ENCODE measurements around the gene BAG1.

Gene BAG1

DNA sequence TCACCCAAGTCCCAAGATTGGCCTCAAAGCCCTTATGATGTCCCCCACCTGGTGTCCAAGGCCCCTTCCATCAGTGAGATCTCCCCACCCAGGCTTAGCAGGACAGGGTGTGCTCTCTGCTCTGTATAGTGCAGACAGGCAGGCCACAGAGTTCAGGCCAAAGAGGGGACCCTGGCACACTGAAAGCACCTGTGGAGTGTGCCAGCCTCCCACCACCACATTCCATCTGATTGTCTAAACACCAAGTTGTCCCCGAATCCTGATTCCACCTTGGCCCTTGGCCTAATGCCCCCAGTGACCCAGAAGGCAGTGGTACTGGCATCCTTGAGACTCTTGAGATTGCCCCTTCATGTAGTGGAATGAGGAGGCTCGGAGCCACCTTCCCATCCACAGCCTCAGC is 19.2 kb downstream of the BAG1 start:
- in situ Hi-C loops (cut with HindIII; ENCODE audit: low sequenced_read_pairs) = no loop called here

DNA sequence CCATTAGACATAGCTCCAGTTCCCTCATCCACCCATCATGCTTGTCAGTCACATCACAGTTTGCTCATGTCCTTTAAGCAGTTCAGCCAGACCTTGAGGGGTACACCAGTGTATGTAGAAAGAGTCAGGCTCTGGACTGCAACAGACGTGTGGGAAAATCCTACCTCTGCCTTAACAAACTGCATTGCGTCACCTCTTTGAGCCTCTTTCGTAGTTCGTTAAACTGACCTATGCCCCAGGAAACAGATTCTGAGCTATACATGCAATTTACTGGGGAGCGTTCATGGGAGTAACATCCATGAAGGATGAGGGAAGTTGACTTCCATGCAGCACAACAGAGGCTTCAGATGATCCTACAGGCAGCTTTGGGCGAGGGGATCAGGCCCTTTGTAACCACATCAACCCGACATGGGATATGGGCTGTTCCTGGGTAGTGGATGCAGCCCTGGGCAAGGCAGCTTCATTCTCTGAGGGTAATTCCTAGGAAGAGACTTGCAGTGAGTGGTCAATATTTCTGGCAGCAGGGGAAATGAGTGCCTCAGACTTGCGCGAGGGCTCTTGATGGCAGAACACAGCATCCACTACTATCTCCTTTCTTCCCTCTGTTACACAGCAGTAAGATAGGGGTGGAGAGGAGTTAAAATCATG is 20.2 kb downstream of the BAG1 start:
- in situ Hi-C loops (cut with HindIII; ENCODE audit: low sequenced_read_pairs) = no loop called here

DNA sequence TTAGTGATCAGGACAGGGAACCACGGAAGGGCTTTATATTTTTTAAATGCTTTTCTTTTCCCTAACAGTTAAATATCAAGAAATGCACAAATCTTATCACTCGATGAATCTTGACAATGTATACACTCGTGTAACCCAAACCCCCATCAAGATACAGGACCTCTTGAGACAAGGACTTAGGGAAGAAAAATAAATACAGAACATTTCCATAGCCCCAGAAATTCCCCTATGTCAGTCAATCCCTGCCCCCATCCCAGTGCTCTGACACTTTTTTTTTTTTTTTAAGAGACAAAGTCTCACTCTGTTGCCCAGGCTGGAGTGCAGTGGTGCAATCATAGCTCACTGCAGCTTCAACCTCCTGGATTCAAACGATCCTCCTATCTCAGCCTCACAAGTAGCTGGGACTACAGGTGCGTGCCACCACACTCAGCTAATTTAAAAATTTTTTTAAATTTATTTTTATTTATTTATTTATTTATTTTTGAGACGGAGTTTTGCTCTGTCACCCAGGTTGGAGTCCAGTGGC is 21.8 kb downstream of the BAG1 start:
- in situ Hi-C loops (cut with HindIII; ENCODE audit: low sequenced_read_pairs) = no loop called here

DNA sequence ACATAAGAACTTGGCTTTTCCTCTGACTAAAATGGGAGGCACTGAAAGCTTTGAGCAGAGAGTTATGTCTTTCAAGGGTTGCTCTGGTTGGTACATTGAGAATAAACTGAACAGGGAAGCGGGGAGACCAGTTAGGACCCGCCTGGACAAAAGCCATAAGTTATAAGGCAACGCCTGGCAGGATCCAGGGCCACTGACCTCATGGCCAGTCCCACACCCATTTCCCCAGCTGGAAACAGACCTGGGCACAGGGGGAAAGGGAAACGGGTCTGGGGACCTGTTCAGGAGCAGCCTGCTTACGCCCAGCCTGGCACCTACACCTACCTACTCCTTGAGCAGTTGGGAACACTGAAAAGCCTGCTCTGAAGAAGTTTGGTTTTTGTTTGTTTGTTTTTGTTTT is 23.2 kb downstream of the BAG1 start:
- in situ Hi-C loops (cut with HindIII; ENCODE audit: low sequenced_read_pairs) = no loop called here

DNA sequence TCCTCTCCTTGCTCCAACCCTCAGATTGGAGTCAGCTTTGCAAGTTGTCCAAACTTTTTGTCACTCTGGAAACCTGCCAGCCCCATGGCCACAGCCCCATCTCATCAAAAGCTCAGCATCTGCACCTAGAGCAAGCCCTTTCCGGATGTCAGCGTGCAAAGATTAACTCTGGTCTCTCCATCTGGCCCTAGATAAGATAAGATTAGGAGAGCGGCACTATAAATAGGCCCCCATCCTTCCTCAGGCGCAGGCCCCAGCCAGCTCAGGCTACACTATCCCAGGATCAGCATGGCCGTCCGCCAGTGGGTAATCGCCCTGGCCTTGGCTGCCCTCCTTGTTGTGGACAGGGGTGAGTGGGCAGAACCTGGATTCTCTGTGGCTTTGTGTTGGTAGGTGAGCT is 24.6 kb downstream of the BAG1 start, which contains the start of gene SPINK4:
Gene SPINK4 (plus strand): TSS at position 247 of the 400 bp plus-strand sequence. CDS start 42 bp downstream, at position 289.
- in situ Hi-C loops (cut with HindIII; ENCODE audit: low sequenced_read_pairs) = no loop called here

DNA sequence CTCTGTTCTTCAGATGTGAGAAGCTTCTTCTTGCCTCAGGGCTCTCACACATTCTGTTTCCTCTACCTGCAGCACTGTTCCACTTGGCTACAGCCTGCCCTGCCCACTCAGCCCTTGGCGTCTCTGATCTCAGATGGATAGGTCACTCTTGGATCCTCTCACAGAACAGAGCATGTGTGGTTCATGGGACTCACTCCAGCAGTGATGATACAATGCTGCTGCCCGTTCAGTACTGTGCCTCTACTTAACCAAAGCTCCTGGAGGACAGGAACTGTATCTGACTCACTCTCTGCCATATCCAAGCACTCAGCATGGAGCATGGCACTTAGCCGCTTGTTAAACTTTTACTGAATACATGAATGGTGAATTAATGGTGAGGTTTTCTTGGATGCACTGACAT is 27.9 kb downstream of the BAG1 start:
- in situ Hi-C loops (cut with HindIII; ENCODE audit: low sequenced_read_pairs) = no loop called here

DNA sequence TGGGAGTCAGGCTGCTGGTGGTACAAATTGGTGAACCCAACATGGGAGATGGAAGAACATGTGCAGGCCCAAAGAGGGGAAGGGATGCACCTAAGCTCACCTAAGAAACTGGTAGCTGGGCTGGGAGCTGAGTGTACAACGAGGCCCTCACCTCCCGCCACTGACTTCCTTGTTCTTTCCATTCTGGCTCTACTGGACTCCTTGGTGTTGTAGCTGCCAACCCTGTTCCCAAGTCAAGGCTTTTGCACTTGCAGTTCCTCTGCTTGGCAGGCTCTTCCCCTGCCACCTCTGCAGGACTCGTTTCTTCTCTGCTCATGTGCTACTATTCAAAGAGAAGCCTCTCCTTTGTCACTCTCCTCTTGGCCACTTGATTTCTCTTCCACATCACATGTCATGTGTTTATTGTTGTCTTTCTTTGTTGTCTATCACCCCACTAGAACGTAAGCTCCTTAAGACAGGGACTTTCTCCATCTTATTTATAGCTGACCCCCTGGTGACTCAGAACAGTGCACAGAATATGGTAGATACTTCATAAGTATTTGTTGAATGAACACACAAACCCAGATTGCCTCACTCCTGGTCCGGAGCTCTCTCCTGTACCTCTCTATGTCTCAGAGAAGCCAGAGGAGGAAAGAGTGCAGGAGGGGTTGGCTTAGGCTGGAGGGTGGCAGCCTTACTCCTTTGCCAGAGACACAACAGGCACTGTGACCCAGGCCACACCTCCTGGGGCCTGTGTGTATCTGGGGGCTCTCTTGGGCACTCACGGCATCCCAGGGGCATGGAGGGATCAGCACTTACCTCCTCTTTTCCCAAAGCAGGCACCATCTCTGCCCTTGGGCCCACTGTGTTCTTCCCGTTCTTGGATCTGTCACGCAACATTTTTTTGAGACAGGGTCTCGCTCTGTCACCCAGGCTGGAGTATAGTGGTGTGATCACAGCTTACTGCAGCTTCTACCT is 29.7 kb downstream of the BAG1 start:
- in situ Hi-C loops (cut with HindIII; ENCODE audit: low sequenced_read_pairs) = no loop called here

DNA sequence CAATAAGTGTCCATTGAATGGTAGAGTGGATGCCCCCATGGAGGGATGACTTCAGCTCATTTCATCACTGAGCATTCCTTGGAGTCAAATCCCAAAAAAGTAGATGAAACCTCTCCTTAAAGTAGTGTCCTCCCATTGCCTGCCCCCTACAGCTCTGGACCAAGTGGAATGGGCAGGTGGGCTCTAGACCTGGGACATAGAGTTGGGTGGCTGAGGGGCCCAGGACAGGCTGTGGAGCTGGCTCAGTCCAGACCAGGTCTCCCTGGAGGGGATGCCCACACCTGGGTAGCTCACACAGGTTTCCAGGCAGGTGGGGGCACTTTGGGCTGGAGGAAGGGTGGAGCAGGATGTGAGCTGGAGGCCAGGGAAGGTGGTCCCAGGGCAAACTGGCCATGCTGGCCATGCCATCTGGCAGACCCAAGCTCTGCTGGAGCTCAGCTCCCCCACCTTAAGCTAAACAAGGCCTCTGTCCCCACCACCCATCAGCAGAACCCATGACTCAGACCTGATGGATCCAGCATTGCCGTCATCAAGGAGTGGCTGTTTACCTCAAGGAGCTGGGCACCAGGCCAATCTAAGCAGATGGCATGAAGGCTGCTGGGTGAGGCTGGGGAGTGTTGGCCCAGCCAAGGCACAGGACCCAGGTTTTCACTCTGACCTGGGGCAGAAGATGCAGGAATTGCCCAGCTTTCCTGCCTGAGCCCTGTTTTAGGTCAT is 30.7 kb downstream of the BAG1 start:
- in situ Hi-C loops (cut with HindIII; ENCODE audit: low sequenced_read_pairs) = no loop called here

DNA sequence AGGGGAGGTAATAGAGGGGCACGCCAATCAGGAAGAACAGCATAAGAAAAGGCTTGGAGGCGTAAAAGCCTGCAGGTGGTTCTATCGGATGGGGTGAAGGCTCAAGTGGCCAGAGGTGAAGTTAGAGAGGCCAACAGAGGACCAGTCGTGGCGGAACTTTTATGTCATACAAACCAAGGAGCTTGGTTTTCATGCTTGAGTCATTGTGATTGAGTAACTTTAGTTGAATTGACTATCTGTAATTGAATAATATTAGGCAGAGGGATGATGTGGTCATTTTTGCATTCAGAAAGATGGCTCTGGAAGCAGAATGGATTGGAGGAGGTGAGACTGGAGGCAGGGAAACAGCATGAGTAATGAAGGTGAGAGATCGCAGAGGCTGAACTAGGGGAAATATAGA is 31.7 kb downstream of the BAG1 start:
- in situ Hi-C loops (cut with HindIII; ENCODE audit: low sequenced_read_pairs) = no loop called here

DNA sequence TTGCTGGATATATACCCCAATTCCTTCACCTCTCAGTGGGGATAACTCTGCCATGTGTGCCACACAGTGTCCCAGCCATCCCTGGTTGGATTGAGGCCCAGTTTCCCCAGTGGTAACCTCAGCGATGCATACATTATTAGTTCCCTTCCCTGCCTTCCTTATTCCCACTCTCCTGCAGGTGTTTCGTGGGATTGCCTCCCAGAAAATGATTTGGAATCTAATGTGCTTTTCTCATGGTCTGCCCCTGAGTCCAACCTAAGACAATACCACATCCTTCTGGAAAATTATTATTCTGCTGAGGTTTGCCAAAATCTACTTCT is 32.9 kb downstream of the BAG1 start:
- in situ Hi-C loops (cut with HindIII; ENCODE audit: low sequenced_read_pairs) = no loop called here

DNA sequence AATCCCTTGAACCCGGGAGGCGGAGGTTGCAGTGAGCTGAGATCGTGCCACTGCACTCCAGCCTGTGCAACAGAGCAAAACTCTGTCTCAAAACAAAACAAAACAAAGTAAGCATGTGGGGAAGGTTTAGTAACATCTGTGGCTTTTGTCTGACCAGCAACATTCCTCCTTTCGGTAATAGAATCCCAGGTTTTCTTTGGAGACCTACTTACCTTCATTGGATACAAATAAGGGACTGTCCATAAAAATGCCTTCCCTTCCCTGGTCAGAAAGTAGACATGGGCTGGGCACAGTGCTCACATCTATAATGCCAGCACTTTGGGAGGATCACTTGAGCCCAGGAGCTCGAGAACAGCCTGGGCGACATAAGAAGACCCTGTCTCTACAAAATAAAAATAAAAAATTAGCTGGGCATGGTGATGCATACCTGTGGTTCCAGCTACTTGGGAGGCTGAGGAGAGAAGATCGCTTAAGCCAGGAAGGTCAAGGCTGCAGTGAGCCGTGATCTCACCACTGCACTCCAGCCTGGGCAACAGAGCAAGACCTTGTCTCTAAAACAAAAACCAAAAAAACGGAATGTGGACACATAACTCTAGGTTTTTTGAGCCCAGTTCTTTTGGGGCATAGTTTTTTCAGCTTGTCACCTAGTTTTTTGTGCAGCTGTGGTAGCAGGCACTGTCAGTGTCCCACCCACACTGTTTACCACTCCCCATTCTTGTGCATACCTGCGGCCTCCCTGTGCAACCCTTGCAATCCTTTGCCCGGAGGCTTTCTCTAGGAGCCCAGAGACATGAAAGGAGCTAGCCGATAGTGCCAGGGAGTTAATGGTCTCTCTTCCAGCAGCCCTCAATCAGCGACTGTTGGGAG is 33.5 kb downstream of the BAG1 start:
- in situ Hi-C loops (cut with HindIII; ENCODE audit: low sequenced_read_pairs) = no loop called here

DNA sequence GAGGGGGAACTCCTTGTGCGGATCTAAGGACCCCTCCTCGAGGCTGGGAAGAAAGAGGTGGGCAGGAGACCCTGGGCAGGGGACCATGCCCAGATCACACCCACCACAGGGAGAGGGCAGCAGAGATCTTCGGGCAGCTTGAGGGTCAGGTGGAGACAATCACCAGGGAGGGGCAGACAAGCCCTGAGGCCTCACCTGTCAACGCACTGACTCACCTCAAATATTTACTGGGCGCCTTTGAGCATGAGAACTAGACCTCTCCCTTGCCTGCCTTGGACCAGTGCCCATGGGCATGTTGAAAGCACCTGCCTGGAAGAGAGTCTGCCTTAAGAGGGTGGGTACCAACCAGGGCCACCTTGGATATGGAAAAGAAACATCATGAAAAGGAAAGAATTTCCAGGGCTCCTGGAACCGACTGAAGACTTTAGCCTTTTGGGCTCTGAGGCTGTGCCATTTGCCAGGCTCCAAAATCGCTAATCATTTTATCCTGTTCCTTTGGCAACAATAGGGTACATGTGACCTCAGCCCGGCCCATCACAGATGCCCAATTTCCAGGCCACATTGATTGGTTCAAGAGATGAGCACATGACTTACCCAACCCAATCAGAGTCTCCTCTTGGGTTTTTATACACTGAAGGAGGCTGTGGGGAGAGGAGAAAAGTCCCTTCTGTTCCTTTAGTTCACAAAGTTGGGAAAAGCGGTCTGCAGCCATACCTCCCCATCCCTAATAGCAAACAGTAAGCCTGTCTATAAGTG is 35.0 kb downstream of the BAG1 start:
- in situ Hi-C loops (cut with HindIII; ENCODE audit: low sequenced_read_pairs) = no loop called here

DNA sequence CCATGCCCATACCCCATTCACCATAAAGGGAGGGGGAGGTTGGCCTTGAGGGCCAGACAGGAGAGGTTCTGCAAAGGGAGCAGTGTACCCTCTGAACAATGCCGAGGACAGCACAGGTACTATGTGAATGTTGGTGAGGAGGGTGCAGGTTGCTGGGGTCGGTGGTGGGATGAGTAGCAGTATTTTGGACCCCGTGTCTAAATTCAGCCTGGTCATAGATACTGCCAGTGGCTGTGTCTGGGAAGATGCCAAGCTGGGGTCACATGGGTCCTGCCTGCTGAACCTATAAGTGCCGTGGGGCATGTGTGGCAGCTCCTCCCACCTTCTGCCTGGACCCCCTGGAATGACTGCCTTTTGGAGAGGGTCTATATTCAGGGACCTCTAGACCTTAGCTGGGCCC is 35.9 kb downstream of the BAG1 start:
- in situ Hi-C loops (cut with HindIII; ENCODE audit: low sequenced_read_pairs) = no loop called here

DNA sequence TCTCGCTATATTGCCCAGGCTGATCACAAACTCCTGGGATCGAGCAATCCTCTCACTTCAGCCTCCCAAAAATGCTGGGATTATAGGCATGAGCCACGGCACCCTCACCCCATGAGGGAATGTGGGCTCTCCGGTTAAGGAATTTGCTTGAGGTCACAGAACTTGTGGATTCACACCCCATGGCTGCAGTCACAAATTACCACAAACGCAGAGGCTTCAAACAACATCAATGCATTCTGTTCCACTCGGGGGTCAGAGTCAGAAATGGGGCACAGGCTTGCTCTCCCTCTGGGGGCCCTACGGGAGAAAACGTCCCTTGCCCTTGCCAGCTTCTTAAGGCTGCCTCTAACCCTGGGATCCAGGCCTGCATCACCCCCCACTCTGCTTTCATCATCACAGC is 36.8 kb downstream of the BAG1 start:
- in situ Hi-C loops (cut with HindIII; ENCODE audit: low sequenced_read_pairs) = no loop called here

DNA sequence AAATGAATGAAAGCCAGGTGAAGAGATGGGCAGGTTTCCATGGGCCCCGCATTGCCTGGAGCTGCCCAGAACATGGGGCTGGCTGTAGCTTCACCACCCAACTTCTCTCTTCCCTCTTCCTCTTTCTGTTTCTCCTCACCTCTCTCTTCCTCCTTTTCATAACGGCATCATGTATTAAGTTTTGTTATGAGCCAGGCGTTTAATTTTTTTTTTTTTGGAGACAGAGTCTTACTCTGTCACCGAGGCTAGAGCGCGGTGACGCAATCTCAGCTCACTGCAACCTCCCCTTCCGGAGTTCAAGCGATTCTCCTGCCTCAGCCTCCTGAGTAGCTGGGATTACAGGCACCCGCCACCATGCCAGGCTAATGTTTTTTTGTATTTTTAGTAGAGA is 37.5 kb downstream of the BAG1 start:
- in situ Hi-C loops (cut with HindIII; ENCODE audit: low sequenced_read_pairs) = no loop called here

DNA sequence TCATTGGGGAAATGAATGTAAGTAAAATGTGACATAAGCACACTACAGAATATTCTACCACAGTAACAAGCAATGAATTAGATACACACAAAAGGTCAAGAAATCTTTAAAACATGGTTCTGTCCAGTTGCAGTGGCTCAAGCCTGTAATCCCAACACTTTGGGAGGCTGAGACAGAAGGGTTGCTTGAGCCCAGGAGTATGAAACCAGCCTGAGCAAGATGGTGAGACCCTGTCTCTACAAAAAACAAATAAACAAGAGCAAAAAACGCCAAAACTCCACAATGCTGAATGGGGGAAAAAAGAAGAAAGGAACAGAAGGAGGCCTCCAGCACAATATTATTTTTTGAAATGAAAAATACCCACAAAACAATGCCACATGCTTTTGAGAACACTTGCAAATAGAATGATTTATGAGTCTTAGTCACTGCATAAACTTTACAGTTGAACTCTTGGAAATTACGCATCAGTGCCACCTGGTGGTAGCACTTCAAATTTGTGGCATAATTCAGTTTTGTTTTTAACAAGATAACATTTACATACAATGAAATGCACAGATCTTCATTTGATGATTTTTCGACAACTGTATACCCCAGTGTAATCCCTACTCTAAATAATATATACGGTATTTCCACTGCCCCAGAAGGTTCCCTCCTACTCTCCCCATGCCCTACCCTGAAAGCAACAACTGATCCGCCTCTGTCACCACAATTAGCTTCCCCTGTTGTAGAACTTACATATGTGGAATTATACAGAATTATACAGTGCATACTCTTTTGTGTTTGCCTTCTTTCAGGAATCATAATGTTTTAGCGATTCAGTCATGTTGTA is 39.0 kb downstream of the BAG1 start:
- in situ Hi-C loops (cut with HindIII; ENCODE audit: low sequenced_read_pairs) = no loop called here

DNA sequence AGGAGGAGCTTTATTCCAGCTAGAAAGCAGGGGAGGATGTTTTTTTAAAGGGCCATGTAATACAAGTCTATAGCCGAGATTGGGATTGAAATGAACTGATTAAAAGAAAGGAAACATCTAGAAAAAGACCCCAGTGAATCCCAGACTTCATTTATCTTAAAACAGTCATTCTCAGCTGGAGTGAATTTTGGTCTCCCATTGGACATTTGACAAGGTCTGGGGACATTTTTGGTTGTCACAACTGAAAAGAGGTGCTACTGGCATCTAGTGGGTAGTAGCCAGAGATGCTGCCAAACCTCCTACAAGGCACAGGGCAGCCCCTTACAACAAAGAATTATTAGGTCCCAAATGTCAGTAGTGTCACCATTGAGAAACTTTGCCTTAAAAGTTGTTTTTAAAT is 40.8 kb downstream of the BAG1 start:
- in situ Hi-C loops (cut with HindIII; ENCODE audit: low sequenced_read_pairs) = no loop called here

DNA sequence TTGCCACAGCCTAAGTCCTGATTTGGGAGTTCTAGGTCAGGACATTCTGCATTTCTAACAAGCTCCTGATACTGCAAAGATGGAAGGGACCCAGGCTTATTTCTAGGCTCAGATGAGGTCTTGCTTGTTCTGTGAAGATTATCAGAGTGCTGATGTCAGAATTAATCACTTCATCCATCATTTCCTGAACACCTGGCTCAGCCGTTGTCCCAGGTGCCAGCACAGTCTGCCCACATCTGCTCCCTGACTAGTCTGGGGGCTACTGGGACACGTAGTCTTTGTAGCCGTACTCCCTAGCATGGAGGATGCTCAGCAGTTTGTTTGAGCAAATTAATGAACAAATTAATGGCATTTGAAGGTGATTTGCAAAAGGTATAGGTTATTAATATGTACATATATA is 42.5 kb downstream of the BAG1 start:
- in situ Hi-C loops (cut with HindIII; ENCODE audit: low sequenced_read_pairs) = no loop called here

DNA sequence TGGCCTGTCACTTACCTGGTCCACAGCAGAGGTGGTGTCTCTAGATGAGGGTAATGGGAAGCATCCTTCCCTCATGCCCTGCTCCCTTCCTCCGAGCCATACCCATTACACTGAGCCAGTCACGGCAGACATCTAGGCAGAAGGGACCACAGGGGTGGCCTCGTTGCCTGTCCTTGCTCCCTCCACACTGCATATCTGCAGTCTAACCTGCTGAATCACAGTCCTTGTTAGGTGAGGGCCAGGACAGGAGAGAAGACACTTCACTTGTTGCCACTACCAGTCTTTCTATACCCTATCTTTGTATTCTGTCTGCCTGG is 43.0 kb downstream of the BAG1 start:
- in situ Hi-C loops (cut with HindIII; ENCODE audit: low sequenced_read_pairs) = no loop called here

Data from DLD1 (cell line).